NCI-H446 treated with DMSO at 0.1 percent for 48 hours (cell line): ENCODE measurements around the gene GPRC6A.

Source experiments
- DNase-seq: peaks from one replicate; lab custom pipeline; 2025; lab: John Stamatoyannopoulos, UW

The GPRC6A gene

GRCh38 chr6:116779573-116780164 is 49.2 kb downstream of the GPRC6A start:
- peak; percentile 38 for DNase-seq

- no peak for DNase-seq
Measured at GRCh38 chr6:116773886-116774285, 55.0 kb downstream of the GPRC6A start.

- DNase-seq = no peak
Measured at GRCh38 chr6:116772450-116772849, 56.4 kb downstream of the GPRC6A start.

- no peak for DNase-seq
Measured at GRCh38 chr6:116767715-116768114, 61.2 kb downstream of the GPRC6A start.

GRCh38 chr6:116766506-116767176 is 62.2 kb downstream of the GPRC6A start:
- no peak for DNase-seq

GRCh38 chr6:116764961-116765841 is 63.7 kb downstream of the GPRC6A start, which contains the start of gene FAM162B:
TSS of gene FAM162B (minus strand) at chr6:116765719. CDS start at chr6:116765576, 143 bp downstream.
- DNase-seq = no peak

- no peak for DNase-seq
Measured at GRCh38 chr6:116764629-116764960, 64.3 kb downstream of the GPRC6A start.

GRCh38 chr6:116763906-116764628 is 64.8 kb downstream of the GPRC6A start:
- DNase-seq = no peak

GRCh38 chr6:116763048-116763447 is 65.8 kb downstream of the GPRC6A start:
- DNase-seq = no peak

GRCh38 chr6:116762235-116762634 is 66.6 kb downstream of the GPRC6A start:
- DNase-seq = no peak

- DNase-seq = no peak
Measured at GRCh38 chr6:116761779-116762178, 67.1 kb downstream of the GPRC6A start.

- no peak for DNase-seq
Measured at GRCh38 chr6:116745176-116745575, 83.7 kb downstream of the GPRC6A start.
